KMS-11 (cell line): ENCODE measurements around the gene CMBL.

Source experiments
- H2AFZ ChIP-seq: fragments of 200-600 bp; sonication (generic); 2 replicates; pipeline ENCODE4 v1.6.1; 2016; ENCODE audit warnings: antibody characterized with exemption, mixed run types, low read depth
- H3K27ac ChIP-seq: fragments of 200-600 bp; sonication (generic); 2 replicates; pipeline ENCODE4 v1.6.1; 2016; ENCODE audit warnings: mild to moderate bottlenecking, mixed run types
- H3K27me3 ChIP-seq: fragments of 200-600 bp; sonication (generic); 2 replicates; pipeline ENCODE4 v1.6.1; 2017; ENCODE audit warnings: mild to moderate bottlenecking, low read depth, mixed run types, moderate library complexity; ENCODE audit not compliant: insufficient read depth
- H3K36me3 ChIP-seq: fragments of 200-600 bp; sonication (generic); 2 replicates; pipeline ENCODE4 v1.6.1; 2017; ENCODE audit warnings: mild to moderate bottlenecking, mixed run types; ENCODE audit not compliant: insufficient read depth
- H3K4me1 ChIP-seq: fragments of 200-600 bp; sonication (generic); 2 replicates; pipeline ENCODE4 v1.6.1; 2016; ENCODE audit warnings: mild to moderate bottlenecking, low read depth, mixed run types; ENCODE audit not compliant: poor library complexity, severe bottlenecking
- H3K4me2 ChIP-seq: fragments of 200-600 bp; sonication (generic); 2 replicates; pipeline ENCODE4 v1.7.0; 2016; ENCODE audit warnings: mild to moderate bottlenecking, mixed run types
- H3K4me3 ChIP-seq: fragments of 200-600 bp; sonication (generic); IDR thresholded peaks from 2 replicates; pipeline ENCODE4 v1.6.1; 2017; ENCODE audit warnings: low read depth, low read length, mixed read lengths; ENCODE audit not compliant: insufficient read depth
- H3K79me2 ChIP-seq: fragments of 200-600 bp; sonication (generic); 2 replicates; pipeline ENCODE4 v1.6.1; 2016; ENCODE audit warnings: low read depth, mixed run types; ENCODE audit not compliant: insufficient read depth
- H3K9ac ChIP-seq: fragments of 200-600 bp; sonication (generic); 2 replicates; pipeline ENCODE4 v1.6.1; 2016; ENCODE audit warnings: mild to moderate bottlenecking, mixed run types
- H4K20me1 ChIP-seq: fragments of 200-600 bp; sonication (generic); 2 replicates; pipeline ENCODE4 v1.6.1; 2016; ENCODE audit warnings: mild to moderate bottlenecking, mixed run types; ENCODE audit not compliant: insufficient read depth
- CTCF ChIP-seq: fragments of 200-600 bp; sonication (generic); conservative IDR thresholded peaks from 2 replicates; pipeline ENCODE4 v1.6.1; 2017; ENCODE audit warnings: low read depth, mild to moderate bottlenecking, antibody characterized with exemption, low read length, moderate library complexity, mixed read lengths

Gene CMBL

GRCh38 chr5:10306806-10307205 is 896 bp downstream of the CMBL start:
- H3K4me2 ChIP-seq: no peak overlapping the region
- no peak overlapping the region for H3K9ac ChIP-seq

GRCh38 chr5:10306114-10306513 is 1.6 kb downstream of the CMBL start:
- no peak overlapping the region for H3K27ac ChIP-seq
- no peak overlapping the region for H2AFZ ChIP-seq
- no peak for TF ChIP-seq CTCF
- no peak overlapping the region for H3K9ac ChIP-seq
- H3K36me3 ChIP-seq: no peaks in the 10 kb centered on the region
- H4K20me1 ChIP-seq: no peaks in the 10 kb centered on the region
- no peak overlapping the region for H3K4me3 ChIP-seq
- H3K4me1 ChIP-seq: no peaks in the 10 kb centered on the region
- no peak overlapping the region for H3K4me2 ChIP-seq
- no peaks in the 10 kb centered on the region for H3K27me3 ChIP-seq
- H3K79me2 ChIP-seq: no peaks in the 10 kb centered on the region

More at GRCh38 chr5:10306806-10307205, 896 bp downstream of the CMBL start:
- no peak overlapping the region for H3K27ac ChIP-seq
- no peaks in the 10 kb centered on the region for H3K79me2 ChIP-seq
- H3K27me3 ChIP-seq: no peaks in the 10 kb centered on the region
- H3K4me1 ChIP-seq: no peaks in the 10 kb centered on the region
- no peak overlapping the region for H3K4me3 ChIP-seq
- H2AFZ ChIP-seq: no peak overlapping the region
- no peak for TF ChIP-seq CTCF
- no peaks in the 10 kb centered on the region for H3K36me3 ChIP-seq
- H4K20me1 ChIP-seq: no peaks in the 10 kb centered on the region

- no peaks in the 10 kb centered on the region for H3K79me2 ChIP-seq
- no peak overlapping the region for H3K4me3 ChIP-seq
Observed at GRCh38 chr5:10304932-10305331, 2.8 kb downstream of the CMBL start.

GRCh38 chr5:10303699-10304170 is 4.0 kb downstream of the CMBL start:
- H3K36me3 ChIP-seq: no peaks in the 10 kb centered on the region
- H2AFZ ChIP-seq: no peak overlapping the region
- H3K79me2 ChIP-seq: no peaks in the 10 kb centered on the region
- no peaks in the 10 kb centered on the region for H3K27me3 ChIP-seq
- TF ChIP-seq CTCF: no peak
- no peak overlapping the region for H3K27ac ChIP-seq
- H4K20me1 ChIP-seq: no peaks in the 10 kb centered on the region
- H3K4me3 ChIP-seq: no peak overlapping the region
- H3K4me1 ChIP-seq: no peaks in the 10 kb centered on the region
- no peak overlapping the region for H3K9ac ChIP-seq
- H3K4me2 ChIP-seq: no peak overlapping the region

More at GRCh38 chr5:10304932-10305331, 2.8 kb downstream of the CMBL start:
- Histone ChIP-seq H3K4me2 (no peak overlapping the region), H3K27me3 (no peaks in the 10 kb centered on the region), H3K36me3 (no peaks in the 10 kb centered on the region), H2AFZ (no peak overlapping the region), H3K9ac (no peak overlapping the region), H4K20me1 (no peaks in the 10 kb centered on the region), H3K27ac (no peak overlapping the region), H3K4me1 (no peaks in the 10 kb centered on the region)
- no peak for TF ChIP-seq CTCF
